ENCODE results near the gene OLIG1. TPM values are rescaled to one million over a fixed set of nuclear protein-coding genes. Genes with fewer than 3 reads are reported as not detected.

OLIG1 gene
- polyA plus RNA-seq, 12 donors: 0.11 to 0.49 (median 0.36) TPM; not detected in 3

DNA sequence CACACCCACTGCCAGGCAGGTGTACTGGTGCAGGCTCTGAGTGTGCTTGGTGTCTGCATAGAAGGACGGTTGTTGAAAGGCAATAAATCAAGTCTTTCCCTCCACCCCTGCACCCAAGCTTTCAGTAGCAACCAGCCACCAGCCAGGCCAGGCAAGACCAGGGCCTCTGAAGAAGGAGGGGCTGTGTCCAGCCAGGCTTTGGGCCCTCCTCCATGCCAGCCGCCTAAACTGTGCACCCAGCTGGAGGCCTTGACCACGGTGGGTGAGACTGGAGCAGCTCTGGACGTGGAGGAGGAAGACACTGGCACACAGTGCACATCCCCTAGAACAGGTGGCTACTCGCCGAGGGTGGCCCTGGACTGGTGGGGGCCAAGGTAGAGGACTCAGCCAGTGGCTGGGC lies 39.3 kb upstream of the OLIG1 start:
- no peak for DNase-seq

DNA sequence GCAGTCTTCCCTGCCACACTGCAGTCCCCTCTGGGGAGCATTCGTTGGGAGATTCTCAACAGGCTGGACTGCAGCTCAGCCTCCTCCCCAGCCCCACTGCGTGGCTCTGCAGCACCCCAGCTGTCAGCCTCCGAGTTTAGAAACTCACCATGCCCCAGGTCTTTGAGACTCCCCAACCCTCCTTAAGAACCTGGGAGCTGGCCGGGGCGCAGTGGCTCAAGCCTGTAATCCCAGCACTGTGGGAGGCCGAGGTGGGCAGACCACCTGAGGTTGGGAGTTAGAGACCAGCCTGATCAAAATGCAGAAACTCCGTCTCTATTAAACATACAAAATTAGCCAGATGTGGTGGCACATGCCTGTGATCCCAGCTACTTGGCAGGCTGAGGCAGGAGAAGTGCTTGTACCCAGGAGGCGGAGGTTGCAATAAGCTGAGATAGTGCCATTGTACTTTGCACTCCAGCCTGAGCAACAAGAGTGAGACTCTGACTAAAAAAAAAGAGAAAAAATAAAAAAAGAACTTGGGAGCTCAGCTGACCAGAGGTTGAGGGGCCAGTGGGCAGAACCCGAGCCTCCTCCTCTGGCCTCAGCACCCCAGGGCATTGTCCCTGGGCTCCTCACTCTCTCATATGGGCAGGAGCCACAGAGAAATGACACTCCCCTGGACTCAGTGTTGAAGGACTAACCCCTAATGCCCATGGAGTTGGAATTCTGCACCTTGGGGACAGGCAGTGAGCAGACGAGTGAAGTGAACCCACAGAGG lies 38.6 kb upstream of the OLIG1 start:
- no peak for DNase-seq

DNA sequence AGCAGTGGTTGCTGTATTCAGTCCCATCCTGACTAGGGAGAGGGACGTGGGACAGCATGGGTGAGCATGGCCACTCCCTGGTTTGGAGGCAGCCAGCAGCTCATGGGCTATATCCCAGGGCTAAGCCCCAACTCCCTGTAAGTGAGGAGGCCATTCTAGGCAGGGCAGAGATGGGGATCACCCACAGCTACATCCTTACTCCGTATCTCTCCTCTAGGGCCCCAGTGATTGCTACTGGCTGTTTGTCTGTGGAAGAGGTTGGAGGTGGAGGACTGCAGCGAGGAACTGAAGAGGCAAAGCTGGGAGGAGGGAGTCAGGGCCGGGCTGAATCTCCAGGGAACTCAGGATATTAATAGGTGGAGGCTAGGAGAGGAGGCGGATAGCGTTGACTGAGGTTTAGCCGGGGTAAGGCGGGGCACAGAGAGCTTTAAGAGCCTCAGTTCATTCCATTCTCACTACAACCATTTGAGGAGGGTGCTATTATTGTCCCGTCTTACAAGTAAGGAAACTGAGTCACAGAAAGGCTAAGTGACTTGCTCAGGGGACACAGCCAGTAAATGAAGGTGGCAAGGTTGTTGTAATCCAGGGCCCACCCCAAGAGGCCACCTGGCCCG lies 37.4 kb upstream of the OLIG1 start:
- no peak for DNase-seq

DNA sequence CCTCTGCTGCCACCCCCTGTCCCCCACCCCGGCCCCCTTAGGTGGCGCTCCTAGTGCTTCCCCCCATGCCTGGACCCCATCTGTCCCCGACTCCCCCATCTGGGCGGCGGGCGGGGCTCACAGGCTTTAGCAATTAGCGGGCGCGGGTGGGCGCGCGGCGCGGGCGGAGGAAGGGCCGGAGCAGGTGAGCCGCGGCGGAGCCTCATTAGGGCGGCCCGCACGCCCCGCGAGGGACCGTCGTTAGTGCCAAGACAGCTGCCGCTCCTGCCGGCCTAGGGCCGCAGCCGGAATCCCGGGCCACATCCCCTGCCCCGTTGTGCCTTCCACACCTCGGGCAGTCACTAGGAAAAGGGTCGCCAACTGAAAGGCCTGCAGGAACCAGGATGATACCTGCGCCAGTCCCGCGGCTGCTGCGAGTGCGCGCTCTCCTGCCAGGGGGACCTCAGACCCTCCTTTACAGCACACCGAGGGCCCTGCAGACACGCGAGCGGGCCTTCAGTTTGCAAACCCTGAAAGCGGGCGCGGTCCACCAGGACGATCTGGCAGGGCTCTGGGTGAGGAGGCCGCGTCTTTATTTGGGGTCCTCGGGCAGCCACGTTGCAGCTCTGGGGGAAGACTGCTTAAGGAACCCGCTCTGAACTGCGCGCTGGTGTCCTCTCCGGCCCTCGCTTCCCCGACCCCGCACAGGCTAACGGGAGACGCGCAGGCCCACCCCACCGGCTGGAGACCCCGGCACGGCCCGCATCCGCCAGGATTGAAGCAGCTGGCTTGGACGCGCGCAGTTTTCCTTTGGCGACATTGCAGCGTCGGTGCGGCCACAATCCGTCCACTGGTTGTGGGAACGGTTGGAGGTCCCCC lies 36.6 kb upstream of the OLIG1 start:
- DNase-seq: no peak

DNA sequence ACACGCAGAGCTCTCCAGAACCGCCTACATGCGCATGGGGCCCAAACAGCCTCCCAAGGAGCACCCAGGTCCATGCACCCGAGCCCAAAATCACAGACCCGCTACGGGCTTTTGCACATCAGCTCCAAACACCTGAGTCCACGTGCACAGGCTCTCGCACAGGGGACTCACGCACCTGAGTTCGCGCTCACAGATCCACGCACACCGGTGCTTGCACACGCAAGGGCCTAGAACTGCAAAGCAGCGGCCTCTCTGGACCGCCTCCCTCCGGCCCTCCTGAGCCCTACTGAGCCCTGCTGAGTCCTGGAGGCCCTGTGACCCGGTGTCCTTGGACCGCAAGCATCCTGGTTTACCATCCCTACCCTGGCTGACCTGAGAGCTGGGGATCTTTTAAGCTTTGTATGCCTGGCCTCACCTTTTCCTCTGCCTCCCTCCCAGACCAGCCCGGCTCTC lies 36.0 kb upstream of the OLIG1 start:
- DNase-seq: no peak

DNA sequence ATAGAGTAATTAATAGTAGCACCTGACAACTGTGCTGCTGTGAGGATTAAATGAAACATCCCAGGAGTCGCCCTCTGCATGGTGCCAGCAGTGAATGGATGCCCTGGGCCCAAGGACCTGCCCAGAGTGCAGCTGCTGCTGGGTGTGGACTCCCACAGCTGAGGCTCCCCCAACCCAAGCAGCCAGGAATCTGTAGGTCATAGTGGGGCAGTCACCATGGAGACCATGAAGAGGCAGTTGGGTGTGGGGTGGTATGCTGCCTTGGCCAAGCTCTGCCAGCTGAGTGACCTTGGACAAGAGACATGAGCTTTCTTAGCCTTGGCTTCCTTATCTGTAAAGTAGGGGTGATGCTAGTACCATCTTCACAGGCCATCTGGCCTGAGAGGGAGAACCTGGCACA lies 34.8 kb upstream of the OLIG1 start:
- DNase-seq: no peak

DNA sequence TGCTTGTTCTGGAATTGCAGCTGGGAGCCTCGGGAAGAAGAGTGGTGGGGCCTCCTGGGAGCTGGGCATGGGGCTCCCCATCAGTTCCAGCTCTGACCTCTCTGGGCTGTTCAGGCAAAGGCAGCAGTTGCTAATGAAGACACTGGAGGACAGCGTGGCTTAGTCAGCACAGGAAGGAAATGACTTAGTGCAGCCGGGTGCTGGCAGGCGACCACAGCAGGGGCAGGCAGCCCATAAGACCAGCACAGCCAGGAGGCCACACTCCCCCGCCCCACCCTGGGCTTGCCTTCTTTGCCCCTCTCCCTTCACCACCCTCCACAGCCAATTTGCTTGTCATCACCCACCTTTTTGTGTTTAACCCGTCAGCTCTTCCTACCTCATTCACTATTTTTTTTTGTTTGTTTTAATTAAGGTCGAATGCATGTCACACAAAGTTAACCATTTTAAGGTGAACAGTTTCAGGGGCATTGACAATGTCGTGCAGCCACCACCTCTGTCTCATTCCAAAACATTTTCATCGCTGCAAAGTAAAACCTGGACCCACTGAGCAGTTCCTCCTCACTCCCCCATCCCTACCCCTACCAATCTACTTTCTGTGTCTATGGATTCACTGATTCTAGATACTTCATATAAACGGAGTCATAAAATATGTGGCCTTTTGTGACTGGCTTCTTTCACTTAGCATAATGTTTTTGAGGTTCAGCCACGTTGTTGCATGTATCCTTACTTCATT lies 33.3 kb upstream of the OLIG1 start:
- no peak for DNase-seq

DNA sequence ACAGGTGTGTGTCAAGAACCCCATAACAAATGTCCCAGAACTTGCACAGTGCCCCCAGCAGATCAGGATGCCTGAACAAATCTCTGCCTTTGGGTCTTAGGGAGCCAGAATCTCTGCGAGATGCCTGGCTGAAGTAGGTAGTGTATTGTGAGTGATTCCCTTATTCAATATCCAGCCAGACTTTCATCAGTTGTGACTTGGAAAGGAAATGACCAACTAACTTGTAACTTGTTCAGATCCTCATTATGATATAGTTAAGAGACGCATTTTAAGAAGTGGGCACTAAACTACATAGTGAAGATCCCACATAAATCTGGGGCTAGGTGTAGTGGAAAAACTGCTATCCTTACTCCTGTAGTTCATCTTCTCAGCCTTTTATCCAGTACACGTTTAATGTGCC lies 32.4 kb upstream of the OLIG1 start:
- no peak for DNase-seq

DNA sequence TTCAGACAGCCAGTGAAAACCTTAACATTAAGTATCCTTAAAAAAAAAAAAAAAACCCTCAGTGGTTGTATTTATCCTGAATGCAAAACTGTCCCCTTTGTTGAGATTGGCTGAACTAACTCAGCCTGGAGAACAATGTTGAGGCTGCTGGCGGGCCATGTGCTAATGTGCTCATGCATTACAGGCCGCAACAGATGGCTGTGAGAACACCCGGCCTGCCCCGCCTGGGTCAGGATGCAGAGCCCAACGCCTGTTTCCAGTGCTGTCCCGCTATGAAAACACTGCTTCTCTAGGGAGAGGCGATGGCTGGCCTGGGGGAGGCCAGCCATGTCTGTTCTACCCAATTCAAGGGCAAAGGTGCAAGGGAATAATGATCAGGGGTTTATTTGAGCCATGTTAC lies 30.4 kb upstream of the OLIG1 start:
- no peak for DNase-seq

DNA sequence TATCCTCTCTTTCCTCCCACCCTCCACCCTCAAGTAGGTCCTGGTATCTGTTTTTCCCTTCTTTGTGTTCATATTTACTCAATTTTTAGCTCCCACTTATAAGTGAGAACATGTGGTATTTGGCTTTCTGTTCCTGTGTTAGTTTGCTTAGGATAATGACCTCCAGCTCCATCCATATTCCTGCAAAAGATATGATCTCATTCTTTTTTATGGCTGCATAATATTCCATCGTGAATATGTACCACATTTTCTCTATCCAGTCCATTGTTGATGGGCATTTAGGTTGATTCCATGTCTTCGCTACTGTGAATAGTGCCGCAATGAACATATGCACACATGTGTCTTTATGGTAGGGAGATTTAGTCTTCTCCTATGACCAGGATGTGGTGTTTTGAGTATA lies 29.7 kb upstream of the OLIG1 start:
- DNase-seq: no peak

DNA sequence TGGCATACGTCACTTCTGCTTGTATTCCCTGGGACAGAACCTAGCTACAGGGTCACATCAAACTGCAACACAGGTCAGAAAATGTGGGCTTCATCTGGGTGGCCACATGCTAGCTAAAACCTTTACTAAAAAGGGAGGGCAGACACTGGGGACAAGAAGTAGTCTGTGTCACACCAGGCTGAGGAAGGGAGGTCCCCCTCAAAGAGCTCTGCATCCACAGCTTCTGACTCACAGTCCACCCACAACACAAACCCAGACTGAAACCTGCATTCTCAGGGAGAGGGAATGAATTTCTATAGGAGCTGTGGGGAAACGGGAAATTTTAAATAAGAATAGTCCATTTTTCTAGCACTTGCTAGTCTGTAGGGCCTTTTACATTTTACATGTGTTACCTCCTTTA lies 28.0 kb upstream of the OLIG1 start:
- DNase-seq: no peak

DNA sequence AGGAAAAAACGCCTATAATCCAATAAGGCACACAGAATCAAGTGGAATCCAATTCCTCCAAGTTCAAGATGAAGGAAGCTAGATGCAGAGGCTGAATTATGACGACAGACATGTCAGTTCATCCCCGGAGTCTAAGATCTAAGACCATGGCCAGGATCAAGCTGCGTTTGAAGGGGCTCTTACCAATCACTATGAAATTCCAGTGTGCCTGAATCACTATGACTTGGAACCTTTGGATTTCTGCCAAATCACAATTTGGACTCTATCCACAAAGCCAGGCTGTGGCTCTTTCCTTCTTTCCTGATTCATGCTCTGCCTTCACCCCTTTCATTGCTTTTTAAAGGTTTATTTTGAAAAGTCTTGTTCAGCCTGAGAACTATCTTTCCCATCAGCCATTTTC lies 27.1 kb upstream of the OLIG1 start:
- no peak for DNase-seq

DNA sequence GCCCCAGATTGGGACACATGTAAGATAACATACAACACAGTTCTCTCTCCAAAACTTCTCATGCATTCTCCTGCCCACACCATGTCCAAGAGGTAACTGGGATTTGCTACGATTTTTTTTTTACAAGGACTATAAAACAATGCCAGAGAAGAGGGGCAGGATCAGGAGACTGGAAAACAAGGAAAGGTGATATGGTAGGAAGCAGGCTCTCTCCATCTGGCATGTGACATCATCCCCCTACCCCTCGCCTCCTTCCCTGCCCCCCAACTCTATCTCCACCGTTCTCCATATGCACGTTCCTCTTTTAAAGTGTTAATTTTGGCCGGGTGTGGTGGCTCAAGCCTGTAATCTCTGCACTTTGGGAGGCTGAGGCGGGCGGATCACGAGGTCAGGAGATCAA lies 23.5 kb upstream of the OLIG1 start:
- DNase-seq: no peak

DNA sequence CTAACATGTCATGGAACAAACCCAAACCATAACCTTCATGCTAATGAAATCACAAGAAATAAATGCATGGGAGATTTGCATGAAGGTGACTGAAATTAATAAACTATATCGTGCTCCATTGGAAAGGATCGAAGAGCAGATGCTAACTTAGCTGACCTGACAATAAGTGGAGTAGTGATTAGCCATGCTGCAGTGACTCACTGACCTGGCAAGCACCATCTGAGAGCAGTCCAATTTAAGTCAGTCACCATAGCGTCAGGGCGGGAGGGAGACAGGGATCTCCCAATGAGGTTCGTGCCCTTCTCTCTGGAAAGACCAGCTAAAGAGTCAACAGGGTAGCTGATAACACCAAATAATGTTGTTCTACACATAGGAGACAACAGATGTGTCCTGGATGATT lies 22.7 kb upstream of the OLIG1 start:
- no peak for DNase-seq

DNA sequence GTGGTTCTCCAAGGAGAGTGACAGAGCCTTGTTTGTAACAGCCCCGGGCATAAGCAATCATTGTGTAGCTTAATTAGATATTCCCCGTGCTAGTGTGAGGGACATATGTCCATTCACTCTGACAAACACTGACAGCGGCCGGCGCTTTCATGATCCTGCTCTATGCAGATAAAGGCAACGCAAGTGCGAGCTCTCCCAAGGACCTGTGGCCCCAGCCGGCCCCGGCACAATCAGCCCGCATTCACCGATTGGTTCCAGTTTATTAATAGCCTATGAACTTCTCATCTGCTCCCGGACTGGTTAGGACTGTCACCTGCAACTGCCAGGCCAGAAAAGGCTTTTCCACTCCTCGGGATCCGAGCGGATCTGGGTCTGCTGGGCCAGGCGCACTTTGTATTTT lies 18.0 kb upstream of the OLIG1 start:
- no peak for DNase-seq

DNA sequence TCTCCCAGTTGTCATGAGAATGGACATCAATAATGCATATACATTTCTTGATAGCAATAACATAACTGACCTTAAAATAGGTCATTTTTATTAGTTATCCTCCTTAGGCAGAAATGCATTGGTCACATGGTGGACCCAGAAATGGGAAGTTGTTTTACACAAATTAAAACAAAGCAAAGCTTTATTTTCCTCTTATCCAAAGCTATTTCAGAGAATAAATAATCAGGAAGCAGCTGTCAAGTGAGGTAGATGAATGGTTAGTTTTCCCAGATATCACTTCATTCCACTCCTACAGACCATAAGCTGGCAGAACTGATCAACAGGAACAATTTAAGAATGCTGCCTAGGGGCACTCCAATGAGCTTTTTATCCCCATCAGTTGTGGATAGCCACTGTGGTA lies 16.0 kb upstream of the OLIG1 start:
- no peak for DNase-seq

DNA sequence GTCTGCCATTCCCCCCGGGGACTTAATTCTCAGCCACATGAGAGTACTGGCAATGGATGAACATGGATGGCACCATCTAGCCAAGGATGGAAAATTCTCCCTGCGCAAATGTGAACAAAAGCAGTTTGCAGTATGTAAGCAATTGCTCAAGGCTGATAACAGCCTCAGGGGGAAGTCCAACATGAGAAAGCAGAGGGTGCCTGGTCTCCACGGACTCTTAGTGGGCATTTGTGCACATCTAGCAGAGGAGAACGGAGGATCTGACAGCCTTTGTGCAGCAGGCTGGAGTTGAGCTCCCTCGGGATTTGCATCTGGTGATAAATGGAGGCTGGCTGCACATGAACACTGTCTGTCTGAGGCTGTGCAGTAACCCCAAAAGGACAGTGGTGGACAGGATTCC lies 13.9 kb upstream of the OLIG1 start:
- no peak for DNase-seq

DNA sequence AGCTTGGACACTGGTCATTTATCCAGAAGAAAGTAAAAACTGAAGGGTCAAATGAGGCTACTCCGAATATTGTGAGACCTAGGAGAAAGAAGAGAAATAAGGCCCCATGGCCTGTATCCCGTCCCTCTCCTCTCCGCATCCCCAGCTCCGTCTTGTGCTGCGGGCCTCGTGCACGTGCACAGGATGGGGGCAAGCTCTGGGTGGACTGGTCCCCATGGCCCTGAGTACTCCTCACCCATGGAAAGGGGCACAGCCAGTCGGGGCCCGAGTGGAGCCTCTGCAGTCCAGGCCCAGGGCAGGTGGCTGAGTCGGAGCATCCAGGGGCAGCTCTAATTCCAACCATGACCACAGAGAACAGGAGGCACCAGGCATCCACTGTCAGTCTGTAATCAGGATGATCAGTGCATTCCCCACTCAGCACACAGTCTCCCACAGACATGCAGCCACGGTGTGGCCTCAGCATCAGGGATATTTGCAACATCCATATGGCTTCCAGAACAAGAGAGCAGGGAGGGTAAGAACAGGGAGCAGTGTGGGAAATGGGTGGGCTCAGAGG lies 12.5 kb upstream of the OLIG1 start:
- DNase-seq: no peak

DNA sequence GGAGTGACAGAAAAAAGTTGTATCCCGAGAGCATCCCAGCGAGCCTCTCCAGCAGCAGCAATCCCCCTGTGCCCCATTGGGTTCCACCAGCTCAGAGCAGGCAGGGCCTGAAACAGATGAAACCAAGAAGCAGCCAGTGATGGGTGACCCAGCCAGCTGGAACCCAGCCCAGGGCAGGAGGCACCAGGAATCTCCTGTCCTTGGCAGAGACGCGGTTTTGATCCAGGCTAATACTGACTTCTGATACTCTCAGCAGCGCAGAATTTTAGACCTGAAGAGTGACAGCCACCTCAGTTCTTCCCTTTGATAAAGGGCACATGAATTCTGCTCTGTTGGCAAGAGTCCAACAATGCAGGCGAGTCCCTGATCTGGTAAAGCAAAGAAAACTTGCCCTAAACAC lies 11.4 kb upstream of the OLIG1 start:
- peak; percentile 31 for DNase-seq

DNA sequence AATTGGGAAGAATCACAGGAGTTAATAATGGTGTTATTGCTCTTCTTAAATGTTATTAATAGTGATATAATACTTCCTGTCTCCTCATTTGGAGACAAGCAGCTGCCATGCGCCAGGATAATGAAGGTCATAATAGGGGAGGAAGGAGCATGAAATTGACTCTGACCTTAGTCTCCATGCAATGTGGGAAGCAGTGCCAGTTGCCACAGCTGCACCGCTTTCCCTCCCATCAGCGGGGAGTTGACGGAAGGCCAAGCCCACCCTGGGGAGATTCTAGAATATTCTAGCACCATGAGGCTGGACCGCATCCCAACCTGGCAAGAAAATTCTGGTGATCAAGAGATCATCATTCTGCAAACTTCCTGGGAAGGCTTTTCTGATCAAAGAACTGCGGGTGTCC lies 11.0 kb upstream of the OLIG1 start:
- no peak for DNase-seq

DNA sequence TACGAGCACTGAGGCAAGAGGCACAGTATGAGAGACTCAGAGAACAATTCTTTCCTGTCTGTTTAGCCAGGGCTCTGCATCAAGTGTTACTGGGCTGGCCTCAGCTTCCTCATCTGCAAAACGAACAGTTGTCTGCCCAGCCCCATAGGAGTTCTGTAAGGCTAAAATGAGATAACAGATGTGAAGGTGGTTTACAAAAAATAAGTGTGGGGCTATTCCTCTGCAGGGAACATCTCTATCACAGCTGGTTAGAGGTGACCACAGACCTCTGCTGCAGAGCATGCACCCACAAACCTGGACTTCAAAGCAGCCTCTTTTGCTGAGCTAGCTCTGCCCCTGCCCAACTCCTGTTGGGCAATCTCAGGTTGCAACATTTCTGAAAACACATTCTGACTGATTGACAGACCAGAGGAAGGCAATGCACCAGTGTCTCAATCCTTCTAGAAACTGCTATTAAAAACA lies 10.5 kb upstream of the OLIG1 start:
- no peak for DNase-seq

DNA sequence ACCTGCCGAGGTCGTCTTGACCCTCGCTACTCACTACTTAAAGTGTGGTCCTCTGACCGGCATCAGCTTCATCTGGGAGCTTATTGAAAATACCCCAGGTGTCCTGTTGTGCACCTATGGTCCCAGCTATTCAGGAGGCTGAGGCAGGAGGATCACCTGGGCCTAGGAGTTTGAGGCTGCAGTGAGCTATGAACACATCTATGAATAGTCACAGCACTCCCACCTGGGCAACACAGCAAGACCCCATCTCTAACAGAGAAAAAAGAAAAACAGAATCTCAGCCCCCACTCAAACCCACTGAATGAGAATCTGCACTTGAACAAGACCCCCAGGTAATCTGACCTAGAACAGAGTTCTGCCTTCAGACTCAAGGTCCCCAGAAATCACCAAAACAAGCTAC lies 8.7 kb upstream of the OLIG1 start:
- no peak for DNase-seq

Measured in muscle of arm (tissue), 12 donors.